SK-N-SH (cell line): ENCODE data around the gene NUAK2. TPM values are rescaled to one million over a fixed set of nuclear protein-coding genes. Genes with fewer than 3 reads are reported as not detected.

Experiments used
- CTCF ChIA-PET: fragments of 300-600, 350-600 bp; formaldehyde crosslinking; extraction: SDS; loops from one replicate; lab custom pipeline; 2021; lab: Yijun Ruan, JAX
- POLR2A ChIA-PET: fragments of 350-600 bp; sonication (Branson Sonifier 250); formaldehyde crosslinking; extraction: SDS; loops from one replicate; lab custom pipeline; 2020; ENCODE audit warnings: antibody characterized with exemption, inconsistent platforms; lab: Yijun Ruan, JAX
- DNase-seq: peaks from one replicate; pipeline ENCODE4 v3.0.0; 2012
- H2AFZ ChIP-seq: fragments of 200-600 bp; sonication (generic); 2 replicates; pipeline ENCODE4 v1.8.1; 2016; ENCODE audit warnings: antibody characterized with exemption, mild to moderate bottlenecking, low read depth
- H3F3A ChIP-seq: fragments of 200-600 bp; sonication (generic); replicated peaks from 2 replicates; pipeline ENCODE3; 2016; ENCODE audit warnings: antibody characterized with exemption, mild to moderate bottlenecking; ENCODE audit not compliant: insufficient read depth
- H3K27ac ChIP-seq, 2 experiments: fragments of 200-500 bp in 1 of 2; fragments of 200-600 bp in 1 of 2; sonication (Bioruptor generic) in 1 of 2; sonication (generic), shearing (Covaris generic) in 1 of 2; 2 replicates each; pipeline versions ENCODE4 v1.5.1 to v1.6.1; 2014 to 2016; ENCODE audit warnings: low read depth in 2 of 2, inconsistent platforms in 1 of 2, low read length in 1 of 2, mild to moderate bottlenecking in 1 of 2, mixed read lengths in 1 of 2
- H3K27me3 ChIP-seq: fragments of 200-600 bp; sonication (generic), shearing (Covaris generic); 2 replicates; pipeline ENCODE4 v1.6.1; 2016; ENCODE audit warnings: mixed run types; ENCODE audit not compliant: insufficient read depth
- H3K36me3 ChIP-seq, 2 experiments: fragments of 200-500 bp in 1 of 2; fragments of 200-600 bp in 1 of 2; sonication (Bioruptor generic) in 1 of 2; sonication (generic) in 1 of 2; replicated peaks in 1 of 2; 2 replicates each; pipeline versions ENCODE3 to v1.5.1; 2014 to 2016; ENCODE audit warnings: low read length in 1 of 2, mild to moderate bottlenecking in 1 of 2; ENCODE audit not compliant: insufficient read depth in 2 of 2, control insufficient read depth in 1 of 2
- H3K4me1 ChIP-seq, 2 experiments: fragments of 200-500 bp in 1 of 2; fragments of 200-600 bp in 1 of 2; sonication (Bioruptor generic) in 1 of 2; sonication (generic), shearing (Covaris generic) in 1 of 2; 2 replicates each; pipeline versions ENCODE4 v1.5.1 to v1.6.1; 2014 to 2016; ENCODE audit warnings: low read depth in 1 of 2, low read length in 1 of 2, mixed run types in 1 of 2; ENCODE audit not compliant: insufficient read depth in 2 of 2, control insufficient read depth in 1 of 2
- H3K4me2 ChIP-seq: fragments of 200-600 bp; sonication (generic), shearing (Covaris generic); 2 replicates; pipeline ENCODE4 v1.6.1; 2017; ENCODE audit warnings: mixed run types
- H3K4me3 ChIP-seq, 2 experiments: fragments of 200-500 bp in 1 of 2; fragments of 200-600 bp in 1 of 2; sonication (Bioruptor generic) in 1 of 2; sonication (generic), shearing (Covaris generic) in 1 of 2; 2 replicates each; pipeline versions ENCODE4 v1.5.1 to v1.8.1; 2014 to 2016; ENCODE audit warnings: low read depth in 2 of 2, inconsistent platforms in 1 of 2, low read length in 1 of 2, mild to moderate bottlenecking in 1 of 2, mixed read lengths in 1 of 2, moderate library complexity in 1 of 2
- H3K79me2 ChIP-seq: fragments of 200-600 bp; sonication (generic); 2 replicates; pipeline ENCODE4 v1.8.1; 2017; ENCODE audit warnings: mild to moderate bottlenecking; ENCODE audit not compliant: insufficient read depth
- H3K9ac ChIP-seq: fragments of 200-600 bp; sonication (generic); 2 replicates; pipeline ENCODE4 v1.6.1; 2017; ENCODE audit warnings: mixed run types
- H3K9me2 ChIP-seq: fragments of 200-600 bp; sonication (generic); 2 replicates; pipeline ENCODE4 v1.6.1; 2017; ENCODE audit warnings: mixed run types
- H3K9me3 ChIP-seq: fragments of 200-600 bp; sonication (generic); 2 replicates; pipeline ENCODE4 v1.6.1; 2017; ENCODE audit warnings: mixed run types, mild to moderate bottlenecking, moderate library complexity
- H4K20me1 ChIP-seq: fragments of 200-600 bp; sonication (generic); 2 replicates; pipeline ENCODE4 v1.6.1; 2017; ENCODE audit warnings: mild to moderate bottlenecking, mixed run types; ENCODE audit not compliant: insufficient read depth
- GABPA ChIP-seq: IDR thresholded peaks from 2 replicates; pipeline ENCODE4 v1.4.0; 2012; ENCODE audit warnings: low read depth, mild to moderate bottlenecking
- IRF3 ChIP-seq: fragments of 150-350 bp; IDR thresholded peaks from 2 replicates; pipeline ENCODE4 v1.6.1; 2016; ENCODE audit warnings: mild to moderate bottlenecking, low read depth, low read length
- MEF2A ChIP-seq: IDR thresholded peaks from 2 replicates; pipeline ENCODE4 v1.4.0; 2012; ENCODE audit warnings: low read depth, borderline replicate concordance
- NFIC ChIP-seq: IDR thresholded peaks from 2 replicates; pipeline ENCODE4 v1.4.0; 2012; ENCODE audit warnings: borderline replicate concordance
- RFX5 ChIP-seq: IDR thresholded peaks from 2 replicates; pipeline ENCODE4 v1.6.1; 2012; ENCODE audit warnings: mild to moderate bottlenecking, improper control_type of control experiment, low read length
- RXRA ChIP-seq: IDR thresholded peaks from 2 replicates; pipeline ENCODE4 v1.4.0; 2012; ENCODE audit warnings: low read depth, mild to moderate bottlenecking, borderline replicate concordance
- SMC3 ChIP-seq: IDR thresholded peaks from 2 replicates; pipeline ENCODE4 v1.6.1; 2012; ENCODE audit warnings: low read depth, low read length, improper control_type of control experiment
- TCF12 ChIP-seq: IDR thresholded peaks from 2 replicates; pipeline ENCODE4 v1.4.0; 2012
- WGBS: methylation state at CpG from one replicate; pipeline ENCODE4 v1.1.6; 2017; ENCODE audit warnings: low lambda C conversion rate; 5-methylcytosine and 5-hydroxymethylcytosine counted together
- polyA plus RNA-seq, 3 experiments: library from polyadenylated mRNA; depleted of rRNA; stranded (reverse); fragments of >200 nt; gene quantifications; 2 replicates each; pipeline ENCODE4 v1.2.3, GENCODE V29; 2012
- TF ChIP-seq, protein P1 (sequence below): IDR thresholded peaks from 2 replicates; pipeline ENCODE4 v1.6.1; 2012; ENCODE audit warnings: mild to moderate bottlenecking, low read depth, low read length, moderate library complexity
- TF ChIP-seq, protein P2 (sequence below): IDR thresholded peaks from 2 replicates; pipeline ENCODE4 v1.4.0; 2012; ENCODE audit warnings: low read depth
- TF ChIP-seq, protein P3 (sequence below): fragments of 200-600 bp; sonication (generic); IDR thresholded peaks from 2 replicates; pipeline ENCODE4 v1.6.1; 2017; ENCODE audit warnings: antibody characterized with exemption, mild to moderate bottlenecking, moderate library complexity

Gene NUAK2
- polyA plus RNA-seq, 1 of the 3 experiments (the other 2 are of a cell fraction), result 11.1 TPM

- Histone ChIP-seq H3K4me1 (peaks cover 19 to 27% of the 10 kb centered on the region in 2 experiments), H3K36me3 (no peaks in the 10 kb centered on the region), H3K4me3 (peak overlapping the region in 1 of 2 experiments; percentile 95; a peak in 2 of 4 replicates), H3K27me3 (no peaks in the 10 kb centered on the region), H4K20me1 (peaks cover 43% of the 10 kb centered on the region), H3K9ac (no peak overlapping the region; the same call in 1 of the 2 replicates)
- no peak for TF ChIP-seq RFX5
- TF ChIP-seq RXRA, result 0 out of 2 replicates have a peak, but pooled peaks have one; percentile 26
- TF ChIP-seq GABPA, result no peak
- TF ChIP-seq, protein P1, sequence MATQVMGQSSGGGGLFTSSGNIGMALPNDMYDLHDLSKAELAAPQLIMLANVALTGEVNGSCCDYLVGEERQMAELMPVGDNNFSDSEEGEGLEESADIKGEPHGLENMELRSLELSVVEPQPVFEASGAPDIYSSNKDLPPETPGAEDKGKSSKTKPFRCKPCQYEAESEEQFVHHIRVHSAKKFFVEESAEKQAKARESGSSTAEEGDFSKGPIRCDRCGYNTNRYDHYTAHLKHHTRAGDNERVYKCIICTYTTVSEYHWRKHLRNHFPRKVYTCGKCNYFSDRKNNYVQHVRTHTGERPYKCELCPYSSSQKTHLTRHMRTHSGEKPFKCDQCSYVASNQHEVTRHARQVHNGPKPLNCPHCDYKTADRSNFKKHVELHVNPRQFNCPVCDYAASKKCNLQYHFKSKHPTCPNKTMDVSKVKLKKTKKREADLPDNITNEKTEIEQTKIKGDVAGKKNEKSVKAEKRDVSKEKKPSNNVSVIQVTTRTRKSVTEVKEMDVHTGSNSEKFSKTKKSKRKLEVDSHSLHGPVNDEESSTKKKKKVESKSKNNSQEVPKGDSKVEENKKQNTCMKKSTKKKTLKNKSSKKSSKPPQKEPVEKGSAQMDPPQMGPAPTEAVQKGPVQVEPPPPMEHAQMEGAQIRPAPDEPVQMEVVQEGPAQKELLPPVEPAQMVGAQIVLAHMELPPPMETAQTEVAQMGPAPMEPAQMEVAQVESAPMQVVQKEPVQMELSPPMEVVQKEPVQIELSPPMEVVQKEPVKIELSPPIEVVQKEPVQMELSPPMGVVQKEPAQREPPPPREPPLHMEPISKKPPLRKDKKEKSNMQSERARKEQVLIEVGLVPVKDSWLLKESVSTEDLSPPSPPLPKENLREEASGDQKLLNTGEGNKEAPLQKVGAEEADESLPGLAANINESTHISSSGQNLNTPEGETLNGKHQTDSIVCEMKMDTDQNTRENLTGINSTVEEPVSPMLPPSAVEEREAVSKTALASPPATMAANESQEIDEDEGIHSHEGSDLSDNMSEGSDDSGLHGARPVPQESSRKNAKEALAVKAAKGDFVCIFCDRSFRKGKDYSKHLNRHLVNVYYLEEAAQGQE, result no peak
- peak; percentile 78 for TF ChIP-seq TCF12
- 0 out of 2 replicates have a peak, but pooled peaks have one; percentile 2 for TF ChIP-seq SMC3
- TF ChIP-seq MEF2A, result no peak
- TF ChIP-seq, protein P2, sequence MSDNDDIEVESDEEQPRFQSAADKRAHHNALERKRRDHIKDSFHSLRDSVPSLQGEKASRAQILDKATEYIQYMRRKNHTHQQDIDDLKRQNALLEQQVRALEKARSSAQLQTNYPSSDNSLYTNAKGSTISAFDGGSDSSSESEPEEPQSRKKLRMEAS, result no peak
- peak; percentile 93 for TF ChIP-seq NFIC
- TF ChIP-seq, protein P3, sequence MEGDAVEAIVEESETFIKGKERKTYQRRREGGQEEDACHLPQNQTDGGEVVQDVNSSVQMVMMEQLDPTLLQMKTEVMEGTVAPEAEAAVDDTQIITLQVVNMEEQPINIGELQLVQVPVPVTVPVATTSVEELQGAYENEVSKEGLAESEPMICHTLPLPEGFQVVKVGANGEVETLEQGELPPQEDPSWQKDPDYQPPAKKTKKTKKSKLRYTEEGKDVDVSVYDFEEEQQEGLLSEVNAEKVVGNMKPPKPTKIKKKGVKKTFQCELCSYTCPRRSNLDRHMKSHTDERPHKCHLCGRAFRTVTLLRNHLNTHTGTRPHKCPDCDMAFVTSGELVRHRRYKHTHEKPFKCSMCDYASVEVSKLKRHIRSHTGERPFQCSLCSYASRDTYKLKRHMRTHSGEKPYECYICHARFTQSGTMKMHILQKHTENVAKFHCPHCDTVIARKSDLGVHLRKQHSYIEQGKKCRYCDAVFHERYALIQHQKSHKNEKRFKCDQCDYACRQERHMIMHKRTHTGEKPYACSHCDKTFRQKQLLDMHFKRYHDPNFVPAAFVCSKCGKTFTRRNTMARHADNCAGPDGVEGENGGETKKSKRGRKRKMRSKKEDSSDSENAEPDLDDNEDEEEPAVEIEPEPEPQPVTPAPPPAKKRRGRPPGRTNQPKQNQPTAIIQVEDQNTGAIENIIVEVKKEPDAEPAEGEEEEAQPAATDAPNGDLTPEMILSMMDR, result 0 out of 2 replicates have a peak, but pooled peaks have one; percentile 18
- TF ChIP-seq IRF3, result no peak
- TF ChIP-seq, all 33 proteins: peak for 5
- H2AFZ ChIP-seq, result no peak overlapping the region
- peak overlapping the region; percentile 14 to 44; a peak in 2 of 4 replicates for H3K27ac ChIP-seq
- no peaks in the 10 kb centered on the region for H3F3A ChIP-seq
- peak overlapping the region; percentile 84 for H3K4me2 ChIP-seq
- no peaks in the 10 kb centered on the region for H3K9me3 ChIP-seq
- ChIA-PET CTCF (interaction anchor here (0.6 to 46.8 kb wide), 9 partner anchors 8 to 274 kb away, joined by 3 to 1368 read pairs (median 4); no protein-coding TSS in a partner anchor), POLR2A (no interaction called here)
- 12% methylated on average over 6 of the region's 7 CpGs for WGBS
- H3K79me2 ChIP-seq, result peaks cover 91% of the 10 kb centered on the region
- DNase-seq, result peak; percentile 67
- no peaks in the 10 kb centered on the region for H3K9me2 ChIP-seq
These were observed 4.1 kb downstream of the NUAK2 start for GRCh38 chr1:205317311-205317917.
